GM11168 (cell line): ENCODE results near the gene TLR9.

Experiments
- in situ Hi-C: fragments of 300-500 bp; cut with MboI; formaldehyde crosslinking; loops from one replicate; pipeline ENCODE4 v1.12.0; 2022; ENCODE audit warnings: low sequenced_read_pairs; ENCODE audit not compliant: unreplicated experiment

The TLR9 gene

GRCh38 chr3:52218937-52219650, 6.4 kb downstream of the TLR9 start:
- in situ Hi-C loops = no loop called here

- in situ Hi-C loops = no loop called here
These were observed 7.0 kb downstream of the TLR9 start for GRCh38 chr3:52218454-52218853.

- in situ Hi-C loops = no loop called here
These were observed 7.4 kb downstream of the TLR9 start for GRCh38 chr3:52218026-52218425.

GRCh38 chr3:52217409-52217805, 8.0 kb downstream of the TLR9 start:
- in situ Hi-C loops = no loop called here

GRCh38 chr3:52216585-52217408, 8.6 kb downstream of the TLR9 start:
- in situ Hi-C loops = no loop called here

GRCh38 chr3:52215351-52215750, 10.1 kb downstream of the TLR9 start:
- in situ Hi-C loops = no loop called here

DNA sequence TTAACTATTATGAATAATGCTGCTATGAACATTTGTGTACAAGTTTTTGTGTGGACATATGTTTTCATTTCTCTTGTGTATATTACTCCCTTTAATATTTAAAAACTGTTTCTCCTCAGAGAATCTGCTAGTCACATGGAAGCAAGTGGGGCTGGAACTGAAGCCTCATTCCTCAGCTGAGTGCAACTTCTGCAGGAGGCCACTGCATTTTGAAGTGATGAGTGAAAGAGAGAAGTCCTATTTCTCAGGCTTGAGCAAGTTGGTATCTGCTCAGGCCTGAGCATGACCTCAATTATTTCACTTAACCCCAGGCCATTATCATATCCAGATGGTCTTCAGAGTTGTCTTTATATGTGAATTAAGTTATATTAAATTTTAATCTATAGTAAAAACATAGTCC, 11.5 kb downstream of the TLR9 start:
- in situ Hi-C loops = no loop called here

DNA sequence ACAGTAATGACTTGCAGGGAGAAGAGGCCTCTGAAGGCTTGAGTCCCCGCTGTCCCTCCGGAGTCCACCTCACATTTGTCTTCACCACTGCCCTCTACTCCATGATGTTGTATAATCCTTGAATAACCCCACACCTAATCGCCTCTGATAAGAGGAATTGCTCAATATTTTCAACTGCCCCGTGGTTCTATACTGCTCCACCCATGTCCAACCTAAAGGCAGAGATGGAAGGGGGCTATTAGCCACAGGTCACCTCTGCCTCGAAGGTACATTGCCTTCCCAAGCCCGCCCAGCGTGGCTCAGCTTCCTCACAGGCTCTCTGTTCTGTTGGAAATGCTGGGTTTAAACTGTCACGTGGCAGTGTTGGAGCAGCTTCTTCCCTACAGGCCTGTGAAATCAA, 12.4 kb downstream of the TLR9 start:
- in situ Hi-C loops = no loop called here

DNA sequence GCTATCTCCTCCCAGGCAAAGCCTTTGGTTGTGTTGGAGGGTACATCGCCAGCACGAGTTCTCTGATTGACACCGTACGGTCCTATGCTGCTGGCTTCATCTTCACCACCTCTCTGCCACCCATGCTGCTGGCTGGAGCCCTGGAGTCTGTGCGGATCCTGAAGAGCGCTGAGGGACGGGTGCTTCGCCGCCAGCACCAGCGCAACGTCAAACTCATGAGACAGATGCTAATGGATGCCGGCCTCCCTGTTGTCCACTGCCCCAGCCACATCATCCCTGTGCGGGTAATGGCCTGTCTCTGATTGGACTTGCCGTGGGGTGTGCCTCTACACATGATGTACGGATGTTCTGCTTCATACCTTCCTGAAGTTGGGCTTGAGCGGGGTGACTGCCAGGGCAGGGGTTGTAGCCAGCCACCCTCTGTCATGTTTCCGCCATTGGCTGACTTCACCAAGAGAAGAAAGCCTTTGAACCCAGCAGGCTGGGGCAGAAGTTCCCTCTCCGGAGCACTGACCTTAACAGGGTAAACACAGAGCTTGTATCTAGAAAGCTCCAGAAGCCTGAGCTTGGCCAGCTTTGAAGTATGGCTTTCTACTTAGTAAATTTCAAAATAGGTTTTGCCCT, 14.1 kb downstream of the TLR9 start:
- in situ Hi-C loops = no loop called here

GRCh38 chr3:52210550-52211046, 14.8 kb downstream of the TLR9 start:
- in situ Hi-C loops = no loop called here

- in situ Hi-C loops = no loop called here
These were observed 15.4 kb downstream of the TLR9 start for GRCh38 chr3:52210037-52210436.

DNA sequence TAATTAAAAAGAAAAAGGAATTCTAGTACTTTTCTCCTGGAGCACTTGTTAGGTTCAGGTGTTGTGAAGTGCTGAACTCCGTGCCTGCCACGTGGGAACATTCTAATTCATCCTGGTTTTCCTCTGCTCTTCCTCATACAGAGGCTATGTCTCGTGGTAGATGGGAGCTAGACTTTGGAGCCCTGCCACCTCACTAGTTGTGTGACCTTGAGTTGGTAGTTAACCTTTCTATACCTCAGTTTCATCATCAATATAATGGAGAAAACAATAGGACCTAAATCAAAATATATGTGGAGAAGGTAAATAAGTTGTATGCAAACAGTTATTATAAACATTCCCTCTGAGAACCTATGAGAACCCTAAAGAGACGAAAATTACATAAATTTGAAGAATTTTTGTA, 16.9 kb downstream of the TLR9 start:
- in situ Hi-C loops = no loop called here

DNA sequence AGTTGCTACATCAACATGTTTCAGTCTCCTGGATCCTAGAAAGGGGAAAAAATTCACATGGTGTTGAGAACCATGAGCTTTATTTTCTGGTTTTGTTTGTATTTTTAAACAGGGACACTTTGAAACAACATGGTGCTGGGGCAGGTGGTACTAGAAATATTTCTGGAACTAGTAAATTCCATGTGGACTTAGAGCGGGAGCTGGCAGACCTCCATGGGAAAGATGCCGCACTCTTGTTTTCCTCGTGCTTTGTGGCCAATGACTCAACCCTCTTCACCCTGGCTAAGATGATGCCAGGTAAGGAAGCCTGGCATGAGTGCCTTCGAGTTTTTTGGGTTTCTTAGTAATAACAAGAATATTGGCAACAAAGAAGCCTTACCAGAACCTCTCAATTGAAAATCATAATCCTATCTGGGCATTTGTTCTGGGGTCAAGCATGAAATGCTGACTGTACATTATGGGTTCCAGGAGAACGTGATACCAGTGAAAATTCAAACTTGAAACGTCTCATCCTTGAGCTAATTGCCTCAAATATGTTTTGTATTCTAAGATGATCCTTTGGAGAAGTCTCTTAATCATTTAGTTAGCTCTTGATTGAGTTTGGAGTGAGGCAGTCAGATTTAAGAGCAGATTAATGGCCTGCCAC, 19.6 kb downstream of the TLR9 start:
- in situ Hi-C loops = no loop called here

GRCh38 chr3:52204337-52205073, 20.9 kb downstream of the TLR9 start:
- in situ Hi-C loops = no loop called here

GRCh38 chr3:52203701-52204100, 21.7 kb downstream of the TLR9 start:
- in situ Hi-C loops = no loop called here

- in situ Hi-C loops = no loop called here
These were observed 22.9 kb downstream of the TLR9 start for GRCh38 chr3:52202384-52203077.

GRCh38 chr3:52200981-52201679, 24.3 kb downstream of the TLR9 start:
- in situ Hi-C loops = no loop called here

DNA sequence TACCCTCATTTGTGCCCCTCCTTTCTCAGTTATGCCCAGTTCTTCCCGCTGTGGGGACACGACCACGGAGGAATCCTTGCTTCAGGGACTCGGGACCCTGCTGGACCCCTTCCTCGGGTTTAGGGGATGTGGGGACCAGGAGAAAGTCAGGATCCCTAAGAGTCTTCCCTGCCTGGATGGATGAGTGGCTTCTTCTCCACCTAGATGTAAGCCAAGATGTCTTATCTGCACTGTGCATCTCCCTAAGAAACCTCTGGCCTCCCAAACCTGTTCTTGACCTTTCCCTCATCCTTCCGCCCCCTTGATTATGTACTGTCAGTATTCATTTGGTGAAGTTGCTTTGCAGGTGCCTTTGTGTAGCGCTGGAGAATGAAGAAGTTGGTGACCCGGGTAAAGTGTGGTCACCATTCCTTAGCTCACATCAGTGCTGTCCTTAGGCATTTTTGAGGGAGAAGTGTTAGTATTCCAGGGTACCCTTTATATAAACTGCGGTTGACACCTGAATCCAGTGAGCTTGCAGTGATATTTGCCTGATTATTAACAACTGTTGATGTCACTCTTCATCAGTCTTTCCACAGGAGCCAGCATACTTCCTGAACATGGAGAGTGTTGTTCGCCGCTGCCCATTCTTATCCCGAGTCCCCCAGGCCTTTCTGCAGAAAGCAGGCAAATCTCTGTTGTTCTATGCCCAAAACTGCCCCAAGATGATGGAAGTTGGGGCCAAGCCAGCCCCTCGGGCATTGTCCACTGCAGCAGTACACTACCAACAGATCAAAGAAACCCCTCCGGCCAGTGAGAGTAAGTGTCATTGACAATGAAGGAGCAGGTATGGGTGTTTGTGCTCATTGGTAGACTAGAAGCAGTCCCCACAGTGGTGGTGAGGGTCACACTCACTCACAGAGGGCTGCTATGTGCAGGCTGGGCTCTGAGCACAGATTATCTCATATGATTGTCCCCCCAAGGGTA, 26.5 kb downstream of the TLR9 start:
- in situ Hi-C loops = no loop called here
